SIG-M5 treated with dmso at 0.1 percent for 504 hours (cell line): ENCODE data around the gene CLIC3.

Experiments used
- DNase-seq: peaks from one replicate; lab custom pipeline; 2025; ENCODE audit not compliant: unreplicated experiment; lab: John Stamatoyannopoulos, UW

The CLIC3 gene

GRCh38 chr9:136954270-136955083, 41.9 kb downstream of the CLIC3 start:
- DNase-seq: no peak

- DNase-seq: no peak
These were observed 42.5 kb downstream of the CLIC3 start for GRCh38 chr9:136953771-136954269.

GRCh38 chr9:136952876-136953770, 43.2 kb downstream of the CLIC3 start:
- no peak for DNase-seq

GRCh38 chr9:136952321-136952850, 44.0 kb downstream of the CLIC3 start:
- no peak for DNase-seq

GRCh38 chr9:136951541-136952320, 44.6 kb downstream of the CLIC3 start, which contains the start of gene LCN12:
Gene LCN12, plus strand, starts transcription at chr9:136952273. Its CDS starts 55 bp downstream, at chr9:136952328.
- DNase-seq: no peak

GRCh38 chr9:136950656-136951276, 45.6 kb downstream of the CLIC3 start:
- DNase-seq: no peak

GRCh38 chr9:136949817-136950655, 46.3 kb downstream of the CLIC3 start:
- DNase-seq: peak; percentile 81

GRCh38 chr9:136949239-136949816, 47.0 kb downstream of the CLIC3 start:
- DNase-seq: no peak

- DNase-seq: no peak
These were observed 48.3 kb downstream of the CLIC3 start for GRCh38 chr9:136947955-136948510.

- no peak for DNase-seq
These were observed 49.1 kb downstream of the CLIC3 start for GRCh38 chr9:136947028-136947891.

- DNase-seq: no peak
These were observed 49.9 kb downstream of the CLIC3 start for GRCh38 chr9:136946228-136947027.

- no peak for DNase-seq
These were observed 50.8 kb downstream of the CLIC3 start for GRCh38 chr9:136945333-136946227.
